Smooth muscle cell (in vitro differentiated cells): Measurements from ENCODE around the gene SLC46A1. TPM values are rescaled to one million over a fixed set of nuclear protein-coding genes. Genes with fewer than 3 reads are reported as not detected.
A peak's percentile ranks its signal among the peaks of the same experiment; 100 is the strongest.

ENCODE experiments used
- DNase-seq: peaks from one replicate; lab custom pipeline; 2025; ENCODE audit not compliant: unreplicated experiment; lab: John Stamatoyannopoulos, UW
- H2AFZ ChIP-seq: fragments of 200-600 bp; sonication (generic); 2 replicates; pipeline ENCODE4 v1.6.0; 2016; ENCODE audit warnings: antibody characterized with exemption, low read depth, mild to moderate bottlenecking
- H3F3A ChIP-seq: fragments of 200-600 bp; sonication (generic); 2 replicates; pipeline ENCODE4 v1.6.0; 2017; ENCODE audit warnings: antibody characterized with exemption, low read depth
- H3K27ac ChIP-seq: fragments of 200-600 bp; sonication (generic); 2 replicates; pipeline ENCODE4 v1.5.1; 2016; ENCODE audit warnings: low read depth, mild to moderate bottlenecking
- H3K27me3 ChIP-seq: fragments of 200-600 bp; sonication (generic); 2 replicates; pipeline ENCODE4 v1.6.1; 2016; ENCODE audit warnings: low read depth, mild to moderate bottlenecking
- H3K36me3 ChIP-seq: fragments of 200-600 bp; sonication (generic); 2 replicates; pipeline ENCODE4 v1.5.1; 2016; ENCODE audit warnings: low read depth
- H3K4me1 ChIP-seq: fragments of 200-600 bp; sonication (generic); 2 replicates; pipeline ENCODE4 v1.5.1; 2016; ENCODE audit warnings: low read depth
- H3K4me2 ChIP-seq: fragments of 200-600 bp; sonication (generic); 2 replicates; pipeline ENCODE4 v1.6.0; 2016; ENCODE audit warnings: mild to moderate bottlenecking
- H3K4me3 ChIP-seq: fragments of 200-600 bp; sonication (generic); 2 replicates; pipeline ENCODE4 v1.5.1; 2016; ENCODE audit warnings: mild to moderate bottlenecking
- H3K79me2 ChIP-seq: fragments of 200-600 bp; sonication (generic); 2 replicates; pipeline ENCODE4 v1.6.0; 2016; ENCODE audit warnings: low read depth, mild to moderate bottlenecking
- H3K9ac ChIP-seq: fragments of 200-600 bp; sonication (generic); 2 replicates; pipeline ENCODE4 v1.6.0; 2016; ENCODE audit warnings: low read depth
- H3K9me3 ChIP-seq: fragments of 200-600 bp; sonication (generic); replicated peaks from 2 replicates; pipeline ENCODE4 v1.5.1; 2016; ENCODE audit warnings: low read depth
- H4K20me1 ChIP-seq: fragments of 200-600 bp; sonication (generic); 2 replicates; pipeline ENCODE4 v1.6.0; 2016; ENCODE audit warnings: low read depth
- WGBS: methylation state at CpG from one replicate; pipeline ENCODE4 v1.1.7; 2016; ENCODE audit warnings: low lambda C conversion rate; 5-methylcytosine and 5-hydroxymethylcytosine counted together
- polyA plus RNA-seq: library from polyadenylated mRNA; unstranded; fragments of >200 nt; fragmentation: Nextera tagmentation; extraction: Ambion mirVana; gene quantifications from 2 replicates; pipeline ENCODE4 v1.2.1, GENCODE V29; 2016
- total RNA-seq: library from RNA; depleted of rRNA; stranded (reverse); fragments of >200 nt; gene quantifications from 2 replicates; pipeline ENCODE4 v1.2.3, GENCODE V29; 2014
- TF ChIP-seq, protein P1 (sequence below): fragments of 200-600 bp; sonication (generic); IDR thresholded peaks from 2 replicates; pipeline ENCODE4 v1.5.1; 2017; ENCODE audit warnings: borderline replicate concordance, mild to moderate bottlenecking, antibody characterized with exemption; ENCODE audit not compliant: insufficient read depth, poor library complexity, severe bottlenecking

SLC46A1 gene
- total and polyA plus RNA-seq, 2 experiments from 2014 or later: 7.0 to 20.9 TPM

GRCh38 chr17:28370035-28370743 is 35.8 kb downstream of the SLC46A1 start, which contains the start of gene VTN:
VTN (minus strand) TSS chr17:28370307; CDS start chr17:28370203, 104 bp downstream.
- H2AFZ ChIP-seq: no peak within 1 kb of the TSS
- peaks cover 5% of the 10 kb centered on the region for H3F3A ChIP-seq
- peak within 1 kb of the TSS; percentile 67 for H3K27ac ChIP-seq
- H3K79me2 ChIP-seq: peaks cover 19% of the 10 kb centered on the region
- H3K9ac ChIP-seq: peak within 1 kb of the TSS; percentile 29
- 29% methylated on average over 8 of the region's 8 CpGs for WGBS
- TF ChIP-seq, protein P1, sequence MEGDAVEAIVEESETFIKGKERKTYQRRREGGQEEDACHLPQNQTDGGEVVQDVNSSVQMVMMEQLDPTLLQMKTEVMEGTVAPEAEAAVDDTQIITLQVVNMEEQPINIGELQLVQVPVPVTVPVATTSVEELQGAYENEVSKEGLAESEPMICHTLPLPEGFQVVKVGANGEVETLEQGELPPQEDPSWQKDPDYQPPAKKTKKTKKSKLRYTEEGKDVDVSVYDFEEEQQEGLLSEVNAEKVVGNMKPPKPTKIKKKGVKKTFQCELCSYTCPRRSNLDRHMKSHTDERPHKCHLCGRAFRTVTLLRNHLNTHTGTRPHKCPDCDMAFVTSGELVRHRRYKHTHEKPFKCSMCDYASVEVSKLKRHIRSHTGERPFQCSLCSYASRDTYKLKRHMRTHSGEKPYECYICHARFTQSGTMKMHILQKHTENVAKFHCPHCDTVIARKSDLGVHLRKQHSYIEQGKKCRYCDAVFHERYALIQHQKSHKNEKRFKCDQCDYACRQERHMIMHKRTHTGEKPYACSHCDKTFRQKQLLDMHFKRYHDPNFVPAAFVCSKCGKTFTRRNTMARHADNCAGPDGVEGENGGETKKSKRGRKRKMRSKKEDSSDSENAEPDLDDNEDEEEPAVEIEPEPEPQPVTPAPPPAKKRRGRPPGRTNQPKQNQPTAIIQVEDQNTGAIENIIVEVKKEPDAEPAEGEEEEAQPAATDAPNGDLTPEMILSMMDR: no peak
- peak; percentile 20 for DNase-seq
- H3K27me3 ChIP-seq: no peaks in the 10 kb centered on the region
- peaks cover 30% of the 10 kb centered on the region for H4K20me1 ChIP-seq
- H3K4me1 ChIP-seq: peaks cover 20% of the 10 kb centered on the region
- H3K9me3 ChIP-seq: no peaks in the 10 kb centered on the region
- peak within 1 kb of the TSS; percentile 68 for H3K4me3 ChIP-seq
- H3K4me2 ChIP-seq: peak within 1 kb of the TSS; percentile 94
- no peaks in the 10 kb centered on the region for H3K36me3 ChIP-seq

DNA sequence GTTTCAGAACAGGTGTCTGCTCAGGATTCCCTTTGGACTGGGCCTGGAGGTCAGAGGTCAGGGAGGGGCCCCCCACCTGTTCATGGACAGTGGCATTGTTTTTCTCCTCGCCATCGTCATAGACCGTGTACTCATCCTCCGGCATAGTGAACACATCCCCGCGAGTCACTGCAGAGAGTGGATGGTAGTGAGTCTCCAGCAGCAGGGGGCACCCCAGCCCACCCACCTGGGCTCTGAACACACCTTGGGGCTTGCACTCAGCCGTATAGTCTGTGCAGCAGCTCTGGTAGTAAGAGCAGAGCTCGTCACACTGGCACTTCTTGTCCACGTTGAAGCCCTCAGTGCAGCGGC is 36.4 kb downstream of the SLC46A1 start:
- peak overlapping the region; percentile 67 for H3K27ac ChIP-seq
- peak overlapping the region; percentile 15 for H3K4me3 ChIP-seq
- H3K9ac ChIP-seq: no peak overlapping the region

GRCh38 chr17:28368915-28369683 is 36.9 kb downstream of the SLC46A1 start:
- peaks cover 5% of the 10 kb centered on the region for H3F3A ChIP-seq
- peaks cover 13% of the 10 kb centered on the region for H3K79me2 ChIP-seq
- H2AFZ ChIP-seq: no peak overlapping the region
- no peaks in the 10 kb centered on the region for H3K9me3 ChIP-seq
- H3K4me1 ChIP-seq: peaks cover 20% of the 10 kb centered on the region
- WGBS: 97% methylated on average over 23 of the region's 23 CpGs
- H3K4me2 ChIP-seq: peak overlapping the region; percentile 94
- H3K9ac ChIP-seq: no peak overlapping the region
- no peak overlapping the region for H3K27ac ChIP-seq
- no peaks in the 10 kb centered on the region for H3K27me3 ChIP-seq
- TF ChIP-seq, protein P1: no peak
- H4K20me1 ChIP-seq: peaks cover 19% of the 10 kb centered on the region
- DNase-seq: no peak
- no peak overlapping the region for H3K4me3 ChIP-seq
- H3K36me3 ChIP-seq: no peaks in the 10 kb centered on the region

More for the DNA sequence above, 36.4 kb downstream of the SLC46A1 start:
- Histone ChIP-seq H3K9me3 (no peaks in the 10 kb centered on the region), H3K36me3 (no peaks in the 10 kb centered on the region), H3K4me1 (peaks cover 20% of the 10 kb centered on the region), H2AFZ (no peak overlapping the region), H3K27me3 (no peaks in the 10 kb centered on the region), H3K4me2 (peak overlapping the region; percentile 94), H3K79me2 (peaks cover 18% of the 10 kb centered on the region), H3F3A (peaks cover 5% of the 10 kb centered on the region), H4K20me1 (peaks cover 25% of the 10 kb centered on the region)
- DNase-seq: no peak
- WGBS: 76% methylated on average over 10 of the region's 10 CpGs
- TF ChIP-seq, protein P1: no peak
